AG04450 (cell line): ENCODE measurements around the gene C10orf90. TPM values are rescaled to one million over a fixed set of nuclear protein-coding genes. Genes with fewer than 3 reads are reported as not detected.

Source experiments
- CTCF ChIA-PET: fragments of 300-600, 350-600 bp; formaldehyde crosslinking; extraction: SDS; loops from one replicate; lab custom pipeline; 2022; ENCODE audit warnings: antibody characterized with exemption, inconsistent platforms; lab: Charles Lee
- POLR2A ChIA-PET: fragments of 350-600 bp; formaldehyde crosslinking; extraction: SDS; loops from one replicate; lab custom pipeline; 2021; ENCODE audit warnings: antibody characterized with exemption, inconsistent platforms; lab: Yijun Ruan, JAX
- DNase-seq: peaks from one replicate; pipeline ENCODE4 v3.0.0-alpha.2; 2011; ENCODE audit warnings: low read depth, low spot score
- H3K27ac ChIP-seq: one replicate; pipeline ENCODE4 v1.5.1; 2012; ENCODE audit warnings: low read depth, low read length, control low read depth
- H3K27me3 ChIP-seq: one replicate; pipeline ENCODE4 v1.6.0; 2012; ENCODE audit warnings: low read length; ENCODE audit not compliant: control insufficient read depth, insufficient read depth
- H3K4me3 ChIP-seq: 2 replicates; pipeline ENCODE4 v1.5.1; 2011; ENCODE audit warnings: mild to moderate bottlenecking, low read depth, low read length, control low read depth
- H3K9me3 ChIP-seq: 2 replicates; pipeline ENCODE4 v1.5.1; 2012; ENCODE audit warnings: low read length; ENCODE audit not compliant: control insufficient read depth, insufficient read depth
- polyA plus RNA-seq: library from polyadenylated mRNA; depleted of rRNA; stranded (reverse); fragments of >200 nt; gene quantifications from 2 replicates; pipeline ENCODE4 v1.2.3, GENCODE V29; 2011
- TF ChIP-seq, protein P1 (sequence below): IDR thresholded peaks from 2 replicates; pipeline ENCODE4 v1.5.1; 2011; ENCODE audit warnings: low read depth, low read length, control low read depth, inconsistent platforms

Gene C10orf90
- polyA plus RNA-seq, 1 experiment: 0.10 TPM

GRCh38 chr10:126596472-126597016 is 73.9 kb downstream of the C10orf90 start:
- CTCF ChIA-PET: no interaction called here
- Histone ChIP-seq H3K4me3 (no peak overlapping the region), H3K27ac (no peak overlapping the region), H3K9me3 (no peaks in the 10 kb centered on the region), H3K27me3 (no peaks in the 10 kb centered on the region)
- POLR2A ChIA-PET: no interaction called here
- no peak for DNase-seq
- TF ChIP-seq, protein P1, sequence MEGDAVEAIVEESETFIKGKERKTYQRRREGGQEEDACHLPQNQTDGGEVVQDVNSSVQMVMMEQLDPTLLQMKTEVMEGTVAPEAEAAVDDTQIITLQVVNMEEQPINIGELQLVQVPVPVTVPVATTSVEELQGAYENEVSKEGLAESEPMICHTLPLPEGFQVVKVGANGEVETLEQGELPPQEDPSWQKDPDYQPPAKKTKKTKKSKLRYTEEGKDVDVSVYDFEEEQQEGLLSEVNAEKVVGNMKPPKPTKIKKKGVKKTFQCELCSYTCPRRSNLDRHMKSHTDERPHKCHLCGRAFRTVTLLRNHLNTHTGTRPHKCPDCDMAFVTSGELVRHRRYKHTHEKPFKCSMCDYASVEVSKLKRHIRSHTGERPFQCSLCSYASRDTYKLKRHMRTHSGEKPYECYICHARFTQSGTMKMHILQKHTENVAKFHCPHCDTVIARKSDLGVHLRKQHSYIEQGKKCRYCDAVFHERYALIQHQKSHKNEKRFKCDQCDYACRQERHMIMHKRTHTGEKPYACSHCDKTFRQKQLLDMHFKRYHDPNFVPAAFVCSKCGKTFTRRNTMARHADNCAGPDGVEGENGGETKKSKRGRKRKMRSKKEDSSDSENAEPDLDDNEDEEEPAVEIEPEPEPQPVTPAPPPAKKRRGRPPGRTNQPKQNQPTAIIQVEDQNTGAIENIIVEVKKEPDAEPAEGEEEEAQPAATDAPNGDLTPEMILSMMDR: no peak

- POLR2A ChIA-PET: no interaction called here
- H3K27me3 ChIP-seq: no peaks in the 10 kb centered on the region
- TF ChIP-seq, protein P1: no peak
- no peak for DNase-seq
- CTCF ChIA-PET: no interaction called here
- H3K27ac ChIP-seq: no peak overlapping the region
- H3K9me3 ChIP-seq: no peaks in the 10 kb centered on the region
- H3K4me3 ChIP-seq: no peak overlapping the region
Measured at GRCh38 chr10:126595160-126595559, 75.3 kb downstream of the C10orf90 start.

DNA sequence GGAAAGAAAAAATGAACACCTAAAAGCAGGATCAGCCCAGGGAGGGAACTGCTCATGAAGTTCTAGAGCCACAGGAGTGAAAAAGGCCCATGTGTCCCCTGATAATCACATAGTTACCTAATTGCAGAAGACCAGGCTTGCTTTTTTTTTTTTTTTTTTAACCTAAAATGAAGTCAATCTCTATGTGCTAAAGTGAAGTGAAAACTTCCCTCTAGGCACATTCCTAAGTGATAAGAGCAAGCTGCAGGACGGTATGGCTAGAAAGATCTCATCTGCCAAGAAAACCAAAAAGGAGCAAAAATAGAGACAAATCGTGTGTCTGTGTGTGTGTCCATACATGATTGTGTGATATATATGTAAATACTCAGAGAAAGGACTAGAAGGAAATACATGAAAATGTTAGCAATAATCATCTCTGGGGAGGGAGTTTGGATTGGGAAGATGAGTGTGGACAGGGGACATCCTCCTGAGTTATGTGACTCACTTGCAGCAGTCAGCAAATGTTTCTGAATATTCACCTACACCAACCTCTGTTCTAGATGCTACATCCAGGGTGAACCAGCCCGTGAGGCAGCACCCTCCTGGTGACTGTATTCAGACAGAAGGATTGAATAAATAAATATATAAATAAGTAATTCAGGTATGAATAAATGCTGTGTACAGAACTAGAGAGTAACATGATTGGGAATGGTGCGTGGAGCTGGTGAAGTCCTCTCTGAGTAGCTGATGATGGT is 76.4 kb downstream of the C10orf90 start:
- Histone ChIP-seq H3K27me3 (no peaks in the 10 kb centered on the region), H3K9me3 (no peaks in the 10 kb centered on the region), H3K4me3 (no peak overlapping the region), H3K27ac (no peak overlapping the region)
- ChIA-PET POLR2A (no interaction called here), CTCF (no interaction called here)
- no peak for DNase-seq
- TF ChIP-seq, protein P1: no peak

GRCh38 chr10:126592901-126593300 is 77.6 kb downstream of the C10orf90 start:
- ChIA-PET CTCF (no interaction called here), POLR2A (no interaction called here)
- TF ChIP-seq, protein P1: no peak
- DNase-seq: no peak
- Histone ChIP-seq H3K4me3 (no peak overlapping the region), H3K9me3 (no peaks in the 10 kb centered on the region), H3K27ac (no peak overlapping the region), H3K27me3 (no peaks in the 10 kb centered on the region)

DNA sequence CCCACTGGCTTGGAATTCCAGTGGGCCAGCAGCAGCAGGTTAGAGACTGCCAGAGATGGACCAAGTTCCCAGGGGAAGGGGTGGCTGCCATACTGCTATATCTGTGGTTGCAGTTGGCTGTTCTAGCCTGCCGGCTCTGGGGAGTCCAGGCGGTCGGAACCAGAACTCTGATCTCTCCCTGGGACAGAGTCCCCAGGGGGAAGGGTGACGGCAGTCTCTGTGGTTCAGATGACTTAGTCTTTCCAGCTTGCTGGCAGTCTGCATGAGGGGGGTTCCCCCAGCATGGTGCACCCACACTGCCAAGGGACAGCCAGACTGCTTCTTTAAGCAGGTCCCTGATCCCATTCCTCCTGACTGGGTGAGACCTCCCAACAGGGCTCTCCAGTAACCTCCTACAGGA is 82.5 kb downstream of the C10orf90 start:
- TF ChIP-seq, protein P1: no peak
- CTCF ChIA-PET: no interaction called here
- DNase-seq: no peak
- H3K27ac ChIP-seq: no peak overlapping the region
- H3K9me3 ChIP-seq: no peaks in the 10 kb centered on the region
- H3K27me3 ChIP-seq: peaks cover 5% of the 10 kb centered on the region
- no peak overlapping the region for H3K4me3 ChIP-seq
- POLR2A ChIA-PET: no interaction called here
